GM12892 (cell line): ENCODE measurements around the gene PEAK1.
"Not testable (repeated sequence)": the region's sequence is repeated elsewhere in the genome, so short reads cannot be mapped to it uniquely, and the experiment has no call there.

Experiments
- DNase-seq: peaks from one replicate; pipeline ENCODE4 v3.0.0; 2011; ENCODE audit not compliant: insufficient read length
- FAIRE-seq: peaks from 2 replicates; lab custom pipeline; 2011; peaks lifted over from hg19 to GRCh38; lab: Jason Lieb, UNC
- POLR2A ChIP-seq: IDR thresholded peaks from 2 replicates; pipeline ENCODE4 v1.6.1; 2011; ENCODE audit warnings: low read depth, low read length, control low read depth
- POLR2AphosphoS5 ChIP-seq: IDR thresholded peaks from 2 replicates; pipeline ENCODE4 v1.6.1; 2011; ENCODE audit warnings: low read depth, low read length, control low read depth
- TAF1 ChIP-seq: IDR thresholded peaks from 2 replicates; pipeline ENCODE4 v1.6.1; 2011; ENCODE audit warnings: low read depth, mild to moderate bottlenecking, control low read depth, low read length, borderline replicate concordance

The PEAK1 gene

GRCh38 chr15:77196381-77196780 lies 223.5 kb downstream of the PEAK1 start:
- DNase-seq (no peak), FAIRE-seq (no peak)
- no peak for TF ChIP-seq POLR2A
- no peak for TF ChIP-seq POLR2AphosphoS5
- TF ChIP-seq TAF1 = no peak

DNA sequence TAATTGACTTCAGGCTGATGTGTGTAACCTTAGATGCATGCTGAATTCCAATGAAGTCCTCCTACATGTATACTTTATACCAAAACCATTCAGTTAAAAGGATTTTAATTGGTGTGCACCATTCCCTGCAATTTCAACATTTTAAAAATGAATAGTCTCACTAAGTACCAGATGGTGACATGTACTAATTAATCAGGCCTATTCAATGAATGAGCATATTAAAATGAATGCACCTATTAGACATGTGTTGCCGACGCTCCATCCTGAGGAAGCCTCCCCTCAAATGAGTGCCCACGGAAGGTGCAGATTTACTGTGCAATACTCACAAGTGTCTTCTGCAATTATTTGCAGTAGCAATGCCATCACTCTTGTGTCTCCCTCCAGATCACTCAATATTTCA lies 224.3 kb downstream of the PEAK1 start:
- FAIRE-seq (no peak), DNase-seq (no peak)
- TF ChIP-seq POLR2AphosphoS5 = no peak
- no peak for TF ChIP-seq TAF1
- no peak for TF ChIP-seq POLR2A

- no peak for TF ChIP-seq POLR2A
- no peak for TF ChIP-seq TAF1
- no peak for TF ChIP-seq POLR2AphosphoS5
- FAIRE-seq = no peak
- no peak for DNase-seq
Observed at GRCh38 chr15:77192451-77192850, 227.5 kb downstream of the PEAK1 start.

- TF ChIP-seq POLR2AphosphoS5 = no peak
- TF ChIP-seq TAF1 = no peak
- no peak for TF ChIP-seq POLR2A
- FAIRE-seq = no peak
- no peak for DNase-seq
Observed at GRCh38 chr15:77191230-77191834, 228.6 kb downstream of the PEAK1 start.

DNA sequence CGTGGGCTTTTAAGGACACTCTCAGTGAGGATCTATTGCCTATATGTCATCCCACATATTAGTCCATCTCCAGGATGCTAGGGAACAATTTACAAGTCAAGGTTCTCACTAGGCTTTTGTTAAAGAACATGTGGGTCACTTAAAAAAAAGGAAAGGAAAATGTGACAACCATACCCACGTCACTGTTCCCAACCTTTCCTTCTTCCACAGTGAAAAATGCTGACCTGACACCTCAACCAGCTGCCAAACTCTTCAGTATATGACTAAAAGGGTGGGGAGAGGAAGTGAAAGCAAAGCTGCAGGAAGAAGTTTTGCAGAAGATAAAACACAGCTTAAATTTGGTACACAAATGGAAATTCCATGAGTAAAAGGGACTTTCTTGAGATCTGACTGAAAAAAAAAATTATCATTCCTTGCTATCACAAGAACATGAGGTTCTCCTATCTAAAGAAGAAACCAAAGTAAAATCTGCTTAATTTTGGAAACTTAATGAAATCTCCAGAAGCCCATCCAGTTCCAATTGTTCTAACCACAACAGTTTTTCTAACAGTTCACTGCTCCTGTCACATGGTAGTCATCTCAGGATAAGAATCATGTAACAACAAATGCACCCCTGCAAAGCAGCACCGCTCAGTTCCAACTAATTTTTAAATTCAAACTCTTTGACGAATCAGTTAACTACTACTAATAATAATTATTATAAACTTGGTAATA lies 232.0 kb downstream of the PEAK1 start:
- FAIRE-seq (peak; percentile 73), DNase-seq (no peak)
- no peak for TF ChIP-seq POLR2AphosphoS5
- no peak for TF ChIP-seq TAF1
- TF ChIP-seq POLR2A = no peak

GRCh38 chr15:77186594-77187011 lies 233.3 kb downstream of the PEAK1 start:
- TF ChIP-seq TAF1 (no peak), POLR2A (no peak), POLR2AphosphoS5 (no peak)
- no peak for DNase-seq
- peak; percentile 44 for FAIRE-seq

DNA sequence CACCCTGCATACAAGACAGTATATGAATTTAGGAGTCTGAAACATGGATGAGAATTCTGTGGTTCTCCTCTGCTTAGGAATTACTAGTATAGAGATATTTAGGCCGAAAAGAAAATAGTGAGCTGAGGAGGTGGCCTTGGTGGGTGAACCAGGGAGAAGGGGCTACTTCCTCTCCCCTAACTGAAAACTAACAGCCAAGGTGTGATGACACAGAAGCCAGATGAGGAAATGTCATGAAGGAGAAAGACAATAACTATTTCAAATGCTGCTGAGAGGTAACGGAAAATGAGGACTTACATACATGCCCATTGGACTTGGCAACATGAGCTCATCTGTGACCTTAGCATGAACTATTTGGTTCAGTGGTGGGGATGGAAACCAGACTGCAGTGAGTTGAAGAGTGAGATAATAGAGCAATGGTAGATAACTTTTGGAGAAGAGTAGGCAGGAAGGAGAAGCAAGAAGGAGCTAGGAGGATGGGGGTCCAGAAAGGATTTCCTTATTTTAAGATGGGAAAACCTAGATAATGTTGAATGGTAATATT lies 234.6 kb downstream of the PEAK1 start:
- FAIRE-seq (no peak), DNase-seq (no peak)
- TF ChIP-seq POLR2AphosphoS5 = no peak
- TF ChIP-seq TAF1 = no peak
- TF ChIP-seq POLR2A = no peak

GRCh38 chr15:77184352-77184751 lies 235.6 kb downstream of the PEAK1 start:
- not testable (repeated sequence) for DNase-seq, FAIRE-seq

DNA sequence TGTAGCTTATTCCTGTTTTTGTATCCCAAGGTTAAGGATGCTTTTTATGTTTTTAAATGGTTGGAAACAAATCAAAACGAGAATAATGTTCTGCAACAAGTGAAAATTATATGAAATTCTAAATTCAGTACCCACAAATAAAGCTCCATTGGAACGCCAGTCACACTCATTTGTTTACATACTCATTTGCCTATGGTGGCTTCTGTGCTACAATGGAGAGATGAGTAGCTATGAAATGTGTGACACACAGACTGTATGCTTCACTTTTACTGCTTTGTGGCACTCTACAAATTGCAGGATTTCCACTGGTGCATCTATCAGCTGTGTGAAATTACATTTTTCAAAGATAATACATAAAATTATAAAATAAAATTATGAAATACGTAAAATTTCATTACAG lies 236.8 kb downstream of the PEAK1 start:
- FAIRE-seq (no peak), DNase-seq (no peak)
- no peak for TF ChIP-seq POLR2AphosphoS5
- no peak for TF ChIP-seq POLR2A
- no peak for TF ChIP-seq TAF1

DNA sequence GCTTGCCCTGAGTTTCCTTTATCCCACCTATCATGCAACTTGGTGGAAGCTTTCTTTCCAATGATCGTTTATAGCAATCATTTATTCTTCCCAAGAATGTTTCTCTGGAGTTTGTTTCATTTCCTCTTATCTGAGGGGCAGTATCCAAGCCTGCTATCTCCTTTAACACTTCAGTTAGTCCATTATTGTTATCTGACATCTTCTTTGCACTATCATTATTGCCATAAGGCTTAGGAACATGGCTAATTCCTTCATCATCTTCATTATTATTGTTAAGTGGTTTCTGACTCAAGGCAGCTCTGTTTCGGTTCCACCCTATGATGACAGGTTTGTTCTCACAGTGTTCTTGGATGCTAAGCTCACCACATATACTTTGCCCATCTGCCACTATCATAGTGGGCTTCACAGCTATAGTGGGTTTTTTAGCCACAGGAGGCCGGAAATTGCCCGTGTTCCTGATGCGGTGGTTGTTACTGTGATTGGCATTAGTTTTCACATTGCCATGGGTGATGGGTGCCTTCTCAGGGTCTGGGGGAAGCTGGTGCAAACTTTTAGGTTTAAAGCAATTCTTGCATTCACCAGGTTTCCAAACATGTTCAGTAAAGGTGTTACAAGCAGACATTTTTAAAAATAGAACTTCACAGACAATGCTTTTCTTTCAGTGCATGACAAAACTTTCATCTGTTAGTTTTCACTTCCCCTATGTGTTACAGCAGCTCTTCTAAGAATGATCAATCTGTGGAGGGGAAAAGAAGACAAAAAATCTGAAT lies 238.4 kb downstream of the PEAK1 start:
- TF ChIP-seq POLR2AphosphoS5 = no peak
- no peak for TF ChIP-seq TAF1
- TF ChIP-seq POLR2A = no peak
- no peak for DNase-seq
- peak; percentile 91 for FAIRE-seq

DNA sequence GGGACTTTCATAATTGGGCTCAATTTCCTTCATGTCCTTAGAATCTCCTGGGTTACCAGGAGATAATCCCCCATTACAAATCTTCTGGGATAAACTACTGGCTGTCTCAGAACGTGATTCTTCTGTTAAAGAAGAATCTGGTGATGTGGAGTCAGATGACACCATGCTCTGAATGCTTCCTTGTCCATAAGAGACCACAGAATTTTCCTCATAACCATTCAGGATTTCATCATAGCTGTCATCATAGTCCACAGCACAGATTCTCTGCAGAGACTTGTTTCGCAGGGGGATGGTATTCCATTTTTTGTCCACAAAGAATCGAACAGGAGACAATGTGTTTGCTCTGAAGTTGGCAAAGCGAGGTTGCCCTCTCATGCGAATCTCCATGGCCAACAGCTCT lies 239.1 kb downstream of the PEAK1 start:
- TF ChIP-seq TAF1 = no peak
- TF ChIP-seq POLR2A = no peak
- no peak for TF ChIP-seq POLR2AphosphoS5
- DNase-seq = no peak
- no peak for FAIRE-seq
